CD4-positive, alpha-beta T cell treated with Interleukin-15 for 1 hour (primary cell): Measurements from ENCODE around the gene BAIAP2L2.
"Not testable (repeated sequence)": the region's sequence is repeated elsewhere in the genome, so short reads cannot be mapped to it uniquely, and the experiment has no call there.

Source experiments
- DNase-seq: peaks from one replicate; pipeline ENCODE4 v3.0.0-alpha.2; 2020

BAIAP2L2 gene, protein sequence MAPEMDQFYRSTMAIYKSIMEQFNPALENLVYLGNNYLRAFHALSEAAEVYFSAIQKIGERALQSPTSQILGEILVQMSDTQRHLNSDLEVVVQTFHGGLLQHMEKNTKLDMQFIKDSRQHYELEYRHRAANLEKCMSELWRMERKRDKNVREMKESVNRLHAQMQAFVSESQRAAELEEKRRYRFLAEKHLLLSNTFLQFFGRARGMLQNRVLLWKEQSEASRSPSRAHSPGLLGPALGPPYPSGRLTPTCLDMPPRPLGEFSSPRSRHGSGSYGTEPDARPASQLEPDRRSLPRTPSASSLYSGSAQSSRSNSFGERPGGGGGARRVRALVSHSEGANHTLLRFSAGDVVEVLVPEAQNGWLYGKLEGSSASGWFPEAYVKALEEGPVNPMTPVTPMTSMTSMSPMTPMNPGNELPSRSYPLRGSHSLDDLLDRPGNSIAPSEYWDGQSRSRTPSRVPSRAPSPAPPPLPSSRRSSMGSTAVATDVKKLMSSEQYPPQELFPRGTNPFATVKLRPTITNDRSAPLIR

DNA sequence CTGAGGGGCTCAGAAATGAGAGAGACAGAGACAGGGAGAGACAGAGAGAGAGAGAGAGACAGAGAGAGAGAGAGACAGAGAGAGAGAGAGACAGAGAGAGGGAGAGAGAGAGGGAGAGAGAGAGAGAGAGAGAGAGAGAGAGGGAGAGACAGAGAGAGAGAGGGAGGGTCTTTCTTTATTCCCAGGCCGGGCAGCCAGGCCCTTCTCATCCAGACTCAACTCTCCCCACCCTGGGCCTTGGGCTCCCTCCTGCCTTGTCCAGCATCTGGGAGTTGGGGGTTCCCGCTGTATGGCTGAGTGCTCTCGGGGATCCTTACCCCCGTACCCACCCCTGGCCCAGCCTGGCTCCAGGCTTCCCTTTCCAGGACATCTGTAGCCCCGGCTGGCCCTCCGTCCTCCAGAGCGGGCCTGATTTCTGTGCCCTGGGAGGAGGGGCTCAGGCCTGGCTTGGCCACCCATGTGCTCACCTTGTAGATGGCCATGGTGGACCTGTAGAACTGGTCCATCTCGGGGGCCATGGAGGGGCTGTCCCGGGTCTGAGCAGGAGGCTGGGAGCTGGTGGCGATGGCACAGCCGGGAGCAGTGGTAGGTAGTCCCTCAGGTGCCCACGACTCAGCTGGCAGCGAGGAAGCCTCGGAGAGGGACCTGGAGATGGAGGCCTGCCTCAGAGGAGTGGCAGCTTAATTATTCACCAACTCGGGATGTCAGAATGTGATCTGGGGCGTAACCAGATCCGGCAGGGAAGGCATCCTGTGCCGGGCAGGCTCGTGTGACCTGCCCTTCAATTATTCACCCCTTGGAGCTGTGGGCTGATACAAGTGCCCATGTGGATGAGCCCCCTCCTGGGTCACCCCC, at the start of gene BAIAP2L2:
BAIAP2L2 (minus strand) TSS at position 677 of the 855 bp plus-strand sequence; CDS start at position 518, 159 bp downstream.
- DNase-seq, result no peak

DNA sequence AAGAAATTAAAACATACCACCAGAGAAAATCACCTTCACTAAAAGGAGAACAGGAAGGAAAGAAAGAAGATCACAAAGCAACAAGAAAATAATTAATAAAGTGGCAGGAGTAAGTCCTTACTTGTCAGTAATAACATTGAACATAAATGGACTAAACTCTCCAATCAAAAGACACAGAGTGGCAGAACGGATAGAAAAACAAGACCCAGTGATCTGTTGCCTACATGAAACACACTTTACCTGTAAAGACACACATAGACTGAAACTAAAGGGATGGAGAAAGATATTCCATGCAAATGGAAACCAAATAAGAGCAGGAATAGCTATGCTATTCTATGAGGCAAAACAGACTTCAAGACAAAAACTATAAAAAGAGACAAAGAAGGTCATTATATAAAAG, 45.2 kb upstream of the BAIAP2L2 start:
- no peak for DNase-seq

DNA sequence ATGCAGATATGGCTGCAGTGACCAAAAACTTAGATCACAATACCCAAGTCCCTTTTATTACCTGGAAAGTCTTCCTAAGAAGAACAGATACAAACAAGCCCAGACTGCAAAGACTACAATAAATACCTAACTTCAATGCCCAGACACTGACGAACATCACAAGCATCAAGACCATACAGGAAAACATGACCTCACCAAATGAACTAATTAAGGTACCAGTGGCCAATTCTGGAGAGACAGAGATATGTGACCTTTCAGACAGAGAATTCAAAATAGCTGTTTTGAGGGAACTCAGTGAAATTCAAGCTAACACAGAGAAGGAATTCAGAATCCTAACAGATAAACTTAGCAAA, 44.1 kb upstream of the BAIAP2L2 start:
- not testable (repeated sequence) for DNase-seq

DNA sequence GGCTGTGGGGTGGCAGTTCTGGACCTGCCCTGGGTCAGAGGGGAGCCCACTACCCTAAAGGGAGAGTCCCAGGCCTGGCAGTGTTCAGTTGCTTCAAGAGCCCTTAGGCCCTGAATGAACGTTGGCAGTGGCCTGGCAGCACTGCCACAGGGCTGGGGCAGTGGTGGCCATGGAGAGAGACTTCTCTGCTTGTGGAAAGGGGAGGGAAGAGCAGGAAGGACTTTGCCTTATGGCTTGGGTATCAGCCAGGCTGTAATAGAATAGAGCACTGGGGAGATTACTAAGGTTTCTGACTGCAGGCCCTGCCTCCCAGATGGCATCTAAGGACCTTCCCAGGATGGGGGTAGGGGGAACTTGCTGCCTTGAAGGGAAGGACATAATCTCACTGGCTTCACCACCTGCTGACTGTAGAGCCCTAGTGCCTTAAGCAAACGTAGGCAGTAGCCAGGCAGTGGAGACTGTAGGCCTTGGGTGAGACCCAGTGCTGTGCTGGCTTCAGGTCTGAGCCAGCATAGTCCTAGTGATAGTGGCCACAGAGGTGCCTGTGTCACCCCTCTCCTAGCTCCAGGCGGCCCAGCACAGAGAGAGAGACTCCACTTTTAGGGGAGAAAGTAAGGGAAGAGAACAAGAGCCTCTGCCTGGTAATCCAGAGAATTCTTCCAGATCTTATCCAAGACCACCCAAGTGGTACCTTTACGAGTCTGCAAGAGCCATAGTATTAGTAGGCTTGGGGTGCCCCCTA, 43.5 kb upstream of the BAIAP2L2 start:
- DNase-seq, result no peak

DNA sequence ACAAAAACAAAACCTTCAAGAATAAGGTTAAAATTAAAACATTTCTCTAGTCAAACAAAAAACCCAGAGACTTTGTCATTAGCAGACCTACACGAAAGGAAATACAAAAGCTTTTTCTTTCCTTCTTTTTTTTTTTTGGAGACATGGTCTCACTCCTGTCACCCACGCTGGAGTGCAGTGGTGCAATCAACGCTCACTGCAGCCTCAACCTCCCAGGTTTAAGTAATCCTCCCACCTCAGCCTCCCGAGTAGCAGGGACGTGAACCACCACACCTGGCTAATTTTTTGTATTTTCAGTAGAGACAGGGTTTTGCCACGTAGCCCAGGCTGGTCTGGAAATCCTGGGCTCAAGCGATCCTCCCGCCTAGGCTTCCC, 40.6 kb upstream of the BAIAP2L2 start:
- DNase-seq, result no peak

DNA sequence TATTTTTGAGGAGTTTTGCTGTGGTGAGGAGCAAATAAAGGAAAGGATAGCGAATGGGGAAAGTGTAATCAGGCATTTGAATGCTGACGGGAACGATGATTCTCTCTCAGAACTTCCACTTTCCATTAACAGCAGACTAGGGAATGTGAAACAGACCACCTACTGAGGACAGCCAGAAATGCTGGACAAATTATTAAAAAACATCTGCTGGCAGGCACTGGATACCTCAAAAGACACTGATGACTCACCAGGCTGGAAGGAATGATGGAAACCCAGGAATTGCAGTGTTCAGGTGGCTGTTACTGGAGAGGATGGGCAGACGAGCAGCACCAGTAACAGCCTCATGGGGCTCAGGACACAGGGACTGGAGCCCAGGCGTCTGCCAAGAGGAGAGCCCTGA, 37.8 kb upstream of the BAIAP2L2 start:
- no peak for DNase-seq

DNA sequence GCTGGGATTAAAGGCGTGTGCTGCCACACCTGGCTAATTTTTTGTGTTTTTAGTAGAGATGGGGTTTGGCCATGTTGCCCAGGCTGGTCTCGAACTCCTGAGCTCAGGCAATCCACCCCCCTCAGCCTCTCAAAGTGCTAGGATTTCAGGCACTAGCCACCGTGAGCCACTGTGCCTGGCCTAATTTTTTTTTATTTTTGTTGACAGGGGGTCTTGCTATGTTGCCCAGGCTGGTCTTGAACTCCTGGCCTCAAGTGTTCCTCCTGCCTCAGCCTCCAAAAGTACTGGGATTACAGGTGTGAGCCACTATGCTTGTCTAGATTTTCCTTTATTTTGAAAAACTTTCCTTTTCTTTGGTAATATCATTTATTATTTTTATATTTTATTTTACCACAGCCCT, 35.7 kb upstream of the BAIAP2L2 start:
- not testable (repeated sequence) for DNase-seq

DNA sequence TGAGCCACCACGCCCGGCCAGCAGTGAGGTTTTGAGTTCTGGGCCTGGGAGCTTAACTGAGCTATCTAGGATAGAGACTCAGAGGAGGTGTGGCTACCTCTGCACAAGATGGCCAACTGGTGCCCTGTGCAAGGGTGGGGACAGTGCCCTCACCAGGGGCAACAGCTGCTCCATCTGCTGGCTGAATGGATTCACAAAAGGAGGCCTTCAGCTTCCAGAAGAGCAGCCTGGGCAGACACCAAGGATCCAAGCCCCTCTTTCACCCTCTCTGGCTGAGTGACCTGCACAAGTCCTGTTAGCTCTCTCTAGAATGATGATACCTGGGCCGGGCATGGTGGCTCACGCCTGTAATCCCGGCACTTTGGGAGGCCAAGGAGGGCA, 33.5 kb upstream of the BAIAP2L2 start:
- no peak for DNase-seq

DNA sequence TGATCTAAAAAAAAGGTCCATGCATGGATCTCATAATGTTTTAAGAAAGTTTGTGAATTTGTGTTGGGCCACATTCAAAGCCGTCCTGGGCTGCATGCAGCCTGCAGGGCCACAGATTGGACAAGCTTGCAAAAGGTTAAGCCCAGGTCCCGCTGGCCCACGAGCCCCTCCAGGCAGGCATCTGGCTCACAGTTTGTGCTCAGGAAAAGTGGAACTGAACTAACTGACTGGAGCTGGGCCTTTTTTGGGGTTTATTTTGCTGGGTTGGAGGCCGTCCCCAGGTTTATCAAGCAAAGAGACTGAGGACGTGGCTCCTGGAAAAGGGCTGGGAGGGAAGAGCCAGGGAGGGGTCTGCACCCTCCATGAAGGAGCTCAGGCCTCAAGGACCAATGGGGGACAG, 32.1 kb upstream of the BAIAP2L2 start:
- DNase-seq, result no peak

DNA sequence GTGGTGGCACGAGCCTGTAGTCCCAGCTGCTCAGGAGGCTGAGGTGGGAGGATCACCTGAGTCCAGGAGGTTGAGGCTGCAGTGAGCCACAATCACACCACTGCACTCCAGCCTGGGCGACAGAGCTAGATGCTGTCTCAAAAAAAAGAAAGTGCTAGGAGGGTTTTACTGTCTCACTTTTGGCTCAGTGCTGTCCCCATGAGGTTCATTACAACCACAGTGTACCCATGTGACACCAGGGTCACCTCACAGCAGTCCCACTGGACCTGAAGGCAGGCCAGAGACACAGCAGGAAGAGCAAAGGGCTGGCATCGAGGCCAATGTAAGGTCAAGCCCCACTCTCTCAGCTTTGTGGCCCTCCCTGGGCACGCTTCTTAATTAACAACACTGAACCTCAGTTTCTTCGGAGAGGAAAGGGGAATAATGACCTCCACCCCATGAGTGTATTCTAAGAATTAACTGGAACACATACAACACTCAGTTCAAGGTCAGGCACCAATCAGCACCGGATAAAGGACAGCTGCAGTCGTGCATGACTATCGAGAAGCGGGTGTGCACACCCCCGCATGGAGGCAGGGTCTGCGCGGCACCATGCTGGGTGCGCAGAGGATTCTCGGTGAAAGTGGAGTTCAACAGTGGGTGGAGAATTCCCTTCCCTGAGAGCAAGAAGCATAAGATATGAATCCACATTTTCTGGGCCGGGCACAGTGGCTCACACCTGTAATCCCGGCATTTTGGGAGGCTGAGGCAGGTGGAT, 30.9 kb upstream of the BAIAP2L2 start:
- no peak for DNase-seq

DNA sequence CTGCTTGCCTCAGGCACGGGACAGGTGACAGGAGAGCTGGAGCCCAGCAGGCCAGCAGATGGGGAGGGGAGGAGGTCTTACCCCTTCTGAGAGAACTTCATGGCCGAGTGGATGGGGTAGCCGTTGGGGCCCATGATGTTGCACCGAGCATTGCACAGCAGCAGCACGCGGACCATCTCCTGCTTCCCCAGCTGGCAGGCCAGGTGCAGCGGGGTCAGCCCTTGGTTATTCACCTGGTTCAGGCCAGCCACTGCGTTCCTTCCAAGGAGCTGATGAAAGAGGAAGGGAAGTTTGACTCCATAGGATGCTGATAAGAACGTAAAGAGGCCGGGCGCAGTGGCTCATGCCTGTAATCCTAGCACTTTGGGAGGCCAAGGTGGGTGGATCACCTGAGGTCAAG, 29.4 kb upstream of the BAIAP2L2 start:
- no peak for DNase-seq

DNA sequence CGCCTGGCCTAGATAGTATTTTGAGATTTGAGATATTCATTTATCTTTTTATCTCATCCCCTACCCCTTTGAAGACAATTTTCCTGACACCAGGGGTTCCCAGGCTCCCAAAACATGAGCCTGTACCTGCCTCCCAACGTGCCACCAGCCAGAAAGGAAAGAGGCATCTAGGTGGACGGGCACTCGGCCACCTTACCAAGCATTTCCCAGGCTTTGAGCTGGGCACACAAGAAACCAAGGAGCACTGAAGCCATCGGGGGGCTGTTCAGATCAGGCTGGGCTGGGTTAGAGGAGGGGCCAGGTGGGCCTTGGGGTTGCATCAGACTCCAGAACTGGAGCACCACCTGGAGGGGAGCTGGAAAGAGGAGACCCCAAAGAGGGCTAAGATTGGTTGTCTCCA, 28.5 kb upstream of the BAIAP2L2 start:
- DNase-seq, result no peak

DNA sequence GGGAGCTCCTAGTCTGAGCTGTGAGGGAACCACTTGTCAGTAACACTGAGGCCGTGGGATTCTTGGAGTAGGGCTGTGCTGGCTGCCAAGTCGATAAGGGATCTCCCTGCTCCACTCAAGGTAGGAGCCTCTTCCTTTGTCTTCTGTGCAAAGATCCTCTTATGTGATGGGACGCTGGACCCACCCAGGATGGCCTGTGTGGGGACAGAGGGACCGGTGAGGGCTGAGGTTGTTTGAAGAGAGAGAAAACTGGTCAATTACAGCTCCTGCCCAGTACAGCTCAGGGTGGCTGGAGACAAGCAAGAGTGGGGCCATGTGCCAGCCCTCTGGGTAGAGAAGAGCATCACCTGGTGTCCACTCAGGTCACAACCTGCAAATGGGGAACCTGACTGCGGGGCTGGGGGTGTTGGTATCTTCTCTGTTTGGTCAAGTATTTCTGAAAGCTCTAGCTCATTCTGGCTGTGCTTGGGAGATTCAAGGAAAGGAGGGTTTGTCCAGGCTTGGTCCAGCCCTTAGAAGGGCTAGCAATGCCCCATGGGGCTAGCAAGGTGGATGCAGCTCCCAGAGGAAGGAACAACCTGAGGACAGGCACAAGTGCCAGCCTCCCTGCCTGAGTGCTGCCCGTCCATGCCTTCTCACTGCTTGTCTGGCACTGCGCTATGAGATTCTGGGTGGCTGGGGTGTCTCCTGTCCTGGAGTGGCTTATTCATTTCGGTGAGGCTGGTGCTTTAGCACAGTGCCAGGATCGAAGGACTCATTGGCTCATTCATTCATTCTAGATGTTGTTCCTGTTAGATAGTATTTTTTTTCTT, 27.6 kb upstream of the BAIAP2L2 start:
- no peak for DNase-seq

DNA sequence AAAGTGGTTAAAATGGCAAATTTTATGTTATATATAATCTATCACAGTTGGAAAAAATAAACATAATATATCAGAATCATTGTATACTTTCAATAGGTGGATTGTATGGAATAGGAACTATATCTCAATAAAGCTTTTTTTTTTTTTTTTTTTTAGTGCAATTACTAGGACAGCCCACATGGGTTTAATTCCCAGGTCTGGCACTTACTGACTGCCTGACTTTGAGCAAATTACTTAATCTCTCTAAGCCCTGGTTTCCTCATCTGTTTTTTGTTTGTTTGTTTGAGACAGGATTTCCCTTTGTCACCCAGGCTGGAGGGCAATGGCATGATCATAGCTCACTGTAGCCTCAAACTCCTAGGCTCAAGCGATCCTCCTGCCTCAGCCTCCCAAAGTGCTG, 26.1 kb upstream of the BAIAP2L2 start:
- DNase-seq, result no peak

DNA sequence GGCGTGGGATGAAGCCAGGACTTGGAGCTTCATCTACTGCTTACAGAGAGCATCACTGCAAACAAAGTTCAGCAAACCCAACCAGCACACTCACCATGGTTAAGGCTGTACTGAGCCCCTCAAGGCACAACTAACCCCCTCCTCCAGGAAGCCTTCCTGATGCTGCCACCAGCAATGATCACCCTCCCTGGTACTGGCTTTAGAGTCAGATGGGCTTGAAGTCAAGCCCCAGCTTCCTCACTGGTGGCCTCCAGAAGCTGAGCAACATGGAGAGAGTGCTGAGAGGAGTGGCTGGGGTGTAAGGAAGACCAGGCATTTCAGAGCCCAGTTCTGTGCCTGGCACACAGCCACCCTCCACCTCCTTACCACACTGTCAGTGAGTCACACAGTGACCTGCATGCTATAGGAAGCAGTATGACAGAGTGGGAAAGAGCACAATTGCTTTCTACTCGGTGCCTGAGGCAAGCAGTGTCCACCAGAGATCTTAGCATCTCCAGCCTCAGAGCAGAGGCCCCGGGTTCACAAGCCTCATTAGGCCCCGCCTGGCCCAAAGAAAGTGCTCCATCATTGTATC, 24.7 kb upstream of the BAIAP2L2 start:
- DNase-seq, result no peak

DNA sequence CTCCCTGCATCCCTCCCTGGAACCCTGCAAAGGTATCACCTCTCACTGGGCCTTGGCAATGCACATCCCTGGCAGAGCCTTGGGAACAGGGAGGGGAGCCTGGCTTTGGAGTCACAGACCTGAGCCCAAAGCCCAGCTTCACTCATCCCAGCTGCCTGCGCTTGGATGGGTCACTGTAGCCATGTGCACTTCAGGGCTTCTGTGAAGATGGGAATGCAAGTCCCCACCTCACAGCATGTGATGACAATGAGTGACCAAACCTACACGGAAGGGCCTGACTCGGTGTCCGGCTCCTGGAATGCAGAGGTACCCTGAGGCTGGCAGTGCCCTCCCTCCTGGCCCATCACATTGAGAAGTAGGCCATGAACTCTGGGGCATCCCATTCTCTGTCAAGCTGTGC, 22.8 kb upstream of the BAIAP2L2 start:
- DNase-seq, result no peak

DNA sequence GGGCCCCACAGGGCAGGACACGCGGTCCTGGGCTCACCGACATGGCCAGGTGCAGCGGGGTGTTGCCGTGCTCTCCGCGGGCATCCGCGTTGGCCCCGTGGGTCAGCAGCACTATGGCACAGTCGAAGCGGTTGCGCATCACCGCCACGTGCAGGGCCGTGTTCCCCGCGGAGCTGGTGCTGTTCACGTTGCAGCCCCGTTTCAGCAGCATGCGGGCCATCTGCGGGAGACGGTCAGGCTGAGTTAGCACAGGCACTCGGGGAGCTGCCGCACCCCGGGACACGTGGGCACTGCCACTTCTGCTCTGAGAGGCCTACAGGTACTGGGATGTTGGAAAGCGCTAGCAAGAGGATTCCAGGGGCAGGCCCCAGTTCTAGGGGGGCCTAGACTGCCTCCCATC, 22.3 kb upstream of the BAIAP2L2 start:
- DNase-seq, result no peak

DNA sequence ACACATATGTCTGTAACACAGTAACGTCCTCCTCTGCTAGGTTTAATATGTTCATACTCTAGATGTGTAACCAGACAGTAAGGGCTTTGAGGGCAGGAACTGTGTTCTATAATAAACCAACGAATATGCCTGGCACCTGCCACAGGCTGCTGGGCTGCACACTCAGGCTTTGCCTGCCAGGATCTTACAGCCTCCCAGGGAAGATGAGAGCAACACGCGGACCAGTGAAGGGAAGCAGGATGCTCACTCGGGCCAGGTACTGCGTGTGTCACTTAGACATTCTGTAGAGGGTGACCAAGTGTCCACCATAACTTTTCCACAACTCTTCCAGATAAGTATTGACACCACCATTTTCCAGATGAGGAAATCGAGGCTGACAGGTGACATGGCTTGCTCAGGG, 21.7 kb upstream of the BAIAP2L2 start:
- no peak for DNase-seq

DNA sequence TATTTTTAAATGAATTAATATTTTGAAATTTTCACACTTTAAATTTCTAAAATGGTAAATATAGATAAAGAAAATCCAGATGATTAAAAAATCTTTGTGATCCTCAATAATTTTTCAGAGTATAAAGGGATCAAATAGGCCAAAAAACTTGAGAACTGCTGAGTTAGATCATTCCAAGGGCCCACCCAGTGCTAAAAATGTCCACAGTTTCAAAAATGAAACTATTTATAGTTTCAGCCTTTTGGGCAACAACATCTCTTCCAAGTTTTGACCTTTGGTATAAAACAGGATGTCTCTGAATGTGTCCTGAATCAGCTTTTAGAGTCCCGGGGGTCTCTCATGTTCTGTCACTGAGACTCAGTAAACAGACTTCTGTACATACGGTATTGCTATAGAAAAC, 20.9 kb upstream of the BAIAP2L2 start:
- DNase-seq, result no peak

DNA sequence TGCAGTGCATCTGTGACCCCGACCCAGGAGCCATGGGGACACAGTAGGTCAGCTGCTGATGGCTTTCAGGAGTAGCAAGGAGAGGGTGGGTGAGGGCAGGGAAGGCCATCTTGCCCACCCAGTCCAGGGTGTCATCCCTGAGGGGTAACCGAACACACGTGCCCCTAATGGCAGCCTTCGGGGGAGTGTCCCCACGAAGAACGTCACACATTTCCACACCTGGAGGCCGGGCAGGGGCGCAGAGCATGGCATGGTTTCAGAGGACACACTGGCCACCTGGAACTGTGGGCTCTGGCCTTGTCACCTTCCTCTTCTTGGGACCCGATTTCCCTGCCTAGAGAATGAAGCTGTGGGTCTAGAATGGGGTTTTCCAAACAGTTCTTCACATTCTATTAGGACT, 19.4 kb upstream of the BAIAP2L2 start:
- no peak for DNase-seq

DNA sequence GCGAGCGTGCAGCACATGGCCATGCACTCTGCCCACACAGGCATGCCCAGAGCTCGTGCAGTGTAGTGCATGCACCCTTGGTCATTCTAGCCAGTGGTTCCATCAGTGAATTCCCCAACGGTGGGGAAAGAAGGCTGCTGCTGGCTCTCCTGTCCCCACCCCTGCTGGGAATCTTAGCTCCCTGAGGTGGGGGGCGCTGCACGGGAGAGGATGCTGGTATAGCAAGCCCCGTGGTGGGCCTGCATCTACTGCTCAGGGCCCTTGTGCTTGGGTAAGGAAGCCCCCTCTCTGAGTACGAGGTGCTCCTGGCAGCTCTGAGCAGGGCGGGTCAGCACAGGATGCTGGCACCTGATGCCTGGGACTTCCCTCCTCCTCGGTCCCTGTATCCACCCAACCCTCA, 18.5 kb upstream of the BAIAP2L2 start:
- no peak for DNase-seq
